SKM-1 treated with dmso at 0.1 percent for 144 hours (cell line): ENCODE data around the gene STX5.
A peak's percentile ranks its signal among the peaks of the same experiment; 100 is the strongest.
"Not testable (repeated sequence)": the region's sequence is repeated elsewhere in the genome, so short reads cannot be mapped to it uniquely, and the experiment has no call there.

Experiments
- DNase-seq: peaks from one replicate; lab custom pipeline; 2025; ENCODE audit not compliant: unreplicated experiment; lab: John Stamatoyannopoulos, UW

STX5 gene

GRCh38 chr11:62788991-62789390 lies 42.9 kb downstream of the STX5 start:
- no peak for DNase-seq

GRCh38 chr11:62787005-62787759 lies 44.7 kb downstream of the STX5 start, which contains the start of gene TMEM179B:
TSS of gene TMEM179B (plus strand) at chr11:62787402. CDS start at chr11:62787432, 30 bp downstream.
- peak; percentile 94 for DNase-seq

- peak; percentile 87 for DNase-seq
Measured at GRCh38 chr11:62786318-62787004, 45.4 kb downstream of the STX5 start.

- no peak for DNase-seq
Measured at GRCh38 chr11:62782753-62783152, 49.1 kb downstream of the STX5 start.

GRCh38 chr11:62778441-62778840 lies 53.4 kb downstream of the STX5 start:
- DNase-seq, result no peak

- no peak for DNase-seq
Measured at GRCh38 chr11:62777389-62777788, 54.5 kb downstream of the STX5 start.

GRCh38 chr11:62775646-62776045 lies 56.2 kb downstream of the STX5 start:
- no peak for DNase-seq

GRCh38 chr11:62774407-62774806 lies 57.4 kb downstream of the STX5 start:
- DNase-seq, result no peak

- DNase-seq, result peak; percentile 83
Measured at GRCh38 chr11:62771144-62772021, 60.5 kb downstream of the STX5 start, which contains the start of gene TAF6L. TSS of gene TAF6L (plus strand) at chr11:62771396. CDS start at chr11:62775784, 4,388 bp downstream.

GRCh38 chr11:62770778-62771143 lies 61.1 kb downstream of the STX5 start:
- DNase-seq, result no peak

- not testable (repeated sequence) for DNase-seq
Measured at GRCh38 chr11:62760867-62761227, 71.0 kb downstream of the STX5 start.

- DNase-seq, result no peak
Measured at GRCh38 chr11:62757846-62758788, 73.7 kb downstream of the STX5 start.
